ENCODE measurements around the gene NT5DC2. TPM values are rescaled to one million over a fixed set of nuclear protein-coding genes. Genes with fewer than 3 reads are reported as not detected.

Gene NT5DC2
- total RNA-seq, 1 experiment from 2014 or later: 212 TPM

DNA sequence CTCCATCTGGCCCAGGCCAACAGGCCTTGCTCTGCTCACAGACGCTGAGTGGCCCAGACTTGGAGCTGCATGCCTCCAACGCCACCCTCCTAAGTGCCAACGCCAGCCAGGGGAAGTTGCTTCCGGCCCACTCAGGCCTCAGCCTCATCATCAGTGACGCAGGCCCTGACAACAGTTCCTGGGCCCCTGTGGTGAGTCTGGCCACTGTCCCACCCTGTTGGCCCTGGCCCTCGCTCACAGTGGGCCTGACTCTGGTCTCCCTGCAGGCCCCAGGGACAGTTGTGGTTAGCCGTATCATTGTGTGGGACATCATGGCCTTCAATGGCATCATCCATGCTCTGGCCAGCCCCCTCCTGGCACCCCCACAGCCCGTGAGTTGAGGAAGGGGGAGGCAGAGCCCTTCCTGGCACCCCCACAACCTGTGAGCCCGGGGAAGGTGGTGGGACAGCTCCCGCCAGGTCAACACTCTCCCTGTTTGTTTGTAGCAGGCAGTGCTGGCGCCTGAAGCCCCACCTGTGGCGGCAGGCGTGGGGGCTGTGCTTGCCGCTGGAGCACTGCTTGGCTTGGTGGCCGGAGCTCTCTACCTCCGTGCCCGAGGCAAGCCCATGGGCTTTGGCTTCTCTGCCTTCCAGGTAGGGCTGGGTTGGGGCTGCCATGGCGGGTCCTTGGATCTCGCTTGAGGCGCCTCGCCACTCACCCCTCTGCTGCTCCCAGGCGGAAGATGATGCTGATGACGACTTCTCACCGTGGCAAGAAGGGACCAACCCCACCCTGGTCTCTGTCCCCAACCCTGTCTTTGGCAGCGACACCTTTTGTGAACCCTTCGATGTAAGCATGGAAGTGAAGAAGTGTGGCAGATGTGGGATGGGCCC, 10.0 kb downstream of the NT5DC2 start:
- H3K9me3 ChIP-seq: no peaks in the 10 kb centered on the region
- BruUV-seq (replicated peaks): no TSS peak
- DNase-seq: no peak
- no peak overlapping the region for H3K4me3 Mint-ChIP-seq (ENCODE audit: unreplicated experiment)
- H3K27ac Mint-ChIP-seq (ENCODE audit: unreplicated experiment): no peak overlapping the region
- POLR2A ChIA-PET: no interaction called here
- H3K36me3 ChIP-seq (ENCODE audit: control insufficient read depth, insufficient read depth, low read length): peaks cover 4% of the 10 kb centered on the region
- peaks cover 5% of the 10 kb centered on the region; the same call in 1 of the 2 replicates for H3K4me1 ChIP-seq
- TF ChIP-seq, protein P1, sequence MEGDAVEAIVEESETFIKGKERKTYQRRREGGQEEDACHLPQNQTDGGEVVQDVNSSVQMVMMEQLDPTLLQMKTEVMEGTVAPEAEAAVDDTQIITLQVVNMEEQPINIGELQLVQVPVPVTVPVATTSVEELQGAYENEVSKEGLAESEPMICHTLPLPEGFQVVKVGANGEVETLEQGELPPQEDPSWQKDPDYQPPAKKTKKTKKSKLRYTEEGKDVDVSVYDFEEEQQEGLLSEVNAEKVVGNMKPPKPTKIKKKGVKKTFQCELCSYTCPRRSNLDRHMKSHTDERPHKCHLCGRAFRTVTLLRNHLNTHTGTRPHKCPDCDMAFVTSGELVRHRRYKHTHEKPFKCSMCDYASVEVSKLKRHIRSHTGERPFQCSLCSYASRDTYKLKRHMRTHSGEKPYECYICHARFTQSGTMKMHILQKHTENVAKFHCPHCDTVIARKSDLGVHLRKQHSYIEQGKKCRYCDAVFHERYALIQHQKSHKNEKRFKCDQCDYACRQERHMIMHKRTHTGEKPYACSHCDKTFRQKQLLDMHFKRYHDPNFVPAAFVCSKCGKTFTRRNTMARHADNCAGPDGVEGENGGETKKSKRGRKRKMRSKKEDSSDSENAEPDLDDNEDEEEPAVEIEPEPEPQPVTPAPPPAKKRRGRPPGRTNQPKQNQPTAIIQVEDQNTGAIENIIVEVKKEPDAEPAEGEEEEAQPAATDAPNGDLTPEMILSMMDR (IDR thresholded peaks at IDR 0.05; ENCODE audit: insufficient read depth in 1 of 2, low read depth in 1 of 2, low read length in 1 of 2, severe bottlenecking in 1 of 2, unreplicated experiment in 1 of 2): no peak
- no peaks in the 10 kb centered on the region for H3K4me1 Mint-ChIP-seq (ENCODE audit: low read depth, unreplicated experiment)
- H3K9me3 Mint-ChIP-seq (ENCODE audit: unreplicated experiment): no peaks in the 10 kb centered on the region
- no peaks in the 10 kb centered on the region for H3K27me3 Mint-ChIP-seq (ENCODE audit: insufficient read depth, unreplicated experiment)
- H3K4me3 ChIP-seq (ENCODE audit: low read depth, low read length): no peak overlapping the region
- peaks cover 35% of the 10 kb centered on the region for H3K36me3 Mint-ChIP-seq (ENCODE audit: insufficient read depth, unreplicated experiment)
- CTCF ChIA-PET: no interaction called here
- intact Hi-C loops (cut with micrococcal nuclease; ENCODE audit: unreplicated experiment): no loop called here
- no peaks in the 10 kb centered on the region for H3K27me3 ChIP-seq (replicated peaks; ENCODE audit: control insufficient read depth, insufficient read depth, low read length)

DNA sequence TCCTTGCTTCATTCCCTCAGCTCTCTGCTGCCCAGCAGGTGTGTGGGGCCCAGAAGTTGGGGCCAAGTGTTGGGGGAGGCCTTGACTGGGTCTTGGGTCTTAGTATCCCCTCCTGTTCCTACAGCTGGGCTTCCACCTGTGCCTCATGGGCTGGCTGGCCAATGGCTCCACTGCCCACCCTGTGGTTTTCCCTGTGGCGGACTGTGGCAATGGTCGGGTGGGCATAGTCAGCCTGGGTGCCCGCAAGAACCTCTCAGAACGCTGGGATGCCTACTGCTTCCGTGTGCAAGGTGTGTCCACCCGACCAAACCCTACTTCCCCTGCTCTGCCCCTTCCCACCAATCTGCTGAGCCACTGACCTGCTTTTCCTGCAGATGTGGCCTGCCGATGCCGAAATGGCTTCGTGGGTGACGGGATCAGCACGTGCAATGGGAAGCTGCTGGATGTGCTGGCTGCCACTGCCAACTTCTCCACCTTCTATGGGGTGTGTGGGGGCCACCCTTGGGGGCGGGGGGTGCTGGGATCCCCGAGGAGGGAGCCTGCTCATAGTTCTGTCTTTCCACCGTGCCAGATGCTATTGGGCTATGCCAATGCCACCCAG, 10.9 kb downstream of the NT5DC2 start:
- H3K27me3 ChIP-seq (replicated peaks; ENCODE audit: control insufficient read depth, insufficient read depth, low read length): no peaks in the 10 kb centered on the region

More for the DNA sequence above, 10.9 kb downstream of the NT5DC2 start:
- Histone ChIP-seq H3K4me3 (ENCODE audit: low read depth, low read length) (no peak overlapping the region), H3K4me1 (peaks cover 5% of the 10 kb centered on the region; the same call in 1 of the 2 replicates), H3K9me3 (no peaks in the 10 kb centered on the region), H3K36me3 (ENCODE audit: control insufficient read depth, insufficient read depth, low read length) (peaks cover 2% of the 10 kb centered on the region)
- no peaks in the 10 kb centered on the region for H3K27me3 Mint-ChIP-seq (ENCODE audit: insufficient read depth, unreplicated experiment)
- TF ChIP-seq, protein P1 (IDR thresholded peaks at IDR 0.05; ENCODE audit: insufficient read depth in 1 of 2, low read depth in 1 of 2, low read length in 1 of 2, severe bottlenecking in 1 of 2, unreplicated experiment in 1 of 2): no peak
- POLR2A ChIA-PET: no interaction called here
- H3K36me3 Mint-ChIP-seq (ENCODE audit: insufficient read depth, unreplicated experiment): peaks cover 31% of the 10 kb centered on the region
- H3K4me1 Mint-ChIP-seq (ENCODE audit: low read depth, unreplicated experiment): no peaks in the 10 kb centered on the region
- H3K4me3 Mint-ChIP-seq (ENCODE audit: unreplicated experiment): no peak overlapping the region
- H3K9me3 Mint-ChIP-seq (ENCODE audit: unreplicated experiment): no peaks in the 10 kb centered on the region
- no TSS peak for BruUV-seq (replicated peaks)
- no peak overlapping the region for H3K27ac Mint-ChIP-seq (ENCODE audit: unreplicated experiment)
- intact Hi-C loops (cut with micrococcal nuclease; ENCODE audit: unreplicated experiment): no loop called here
- no peak for DNase-seq
- CTCF ChIA-PET: no interaction called here

All from Caco-2 (cell line).